Ammon's horn (tissue), 1 donor: ENCODE data around the gene PHPT1.
"Not testable (repeated sequence)": the region's sequence is repeated elsewhere in the genome, so short reads cannot be mapped to it uniquely, and the experiment has no call there.

ENCODE experiments used
- DNase-seq: peaks from one replicate; pipeline ENCODE4 v3.0.0-alpha.2; 2016; ENCODE audit warnings: low spot score

The PHPT1 gene

GRCh38 chr9:136837146-136837855 is 11.9 kb upstream of the PHPT1 start:
- DNase-seq: no peak

DNA sequence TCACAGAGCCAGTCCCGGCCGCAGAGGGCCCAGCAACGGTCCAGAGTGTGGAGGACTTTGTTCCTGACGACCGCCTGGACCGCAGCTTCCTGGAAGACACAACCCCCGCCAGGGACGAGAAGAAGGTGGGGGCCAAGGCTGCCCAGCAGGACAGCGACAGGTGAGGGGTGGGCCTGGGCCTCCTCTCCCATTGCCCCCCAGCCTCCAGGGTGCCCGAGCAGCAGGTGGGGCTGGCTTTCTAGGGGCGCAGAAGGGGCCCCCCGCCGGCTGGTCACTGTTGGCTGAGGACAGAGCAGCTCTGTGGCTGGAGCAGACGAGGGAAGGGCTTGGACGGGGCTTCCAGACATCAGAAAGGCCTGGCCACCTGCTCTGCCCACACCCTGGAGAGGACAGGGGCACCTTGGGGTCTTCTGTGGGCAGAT is 11.3 kb upstream of the PHPT1 start:
- DNase-seq: not testable (repeated sequence)

DNA sequence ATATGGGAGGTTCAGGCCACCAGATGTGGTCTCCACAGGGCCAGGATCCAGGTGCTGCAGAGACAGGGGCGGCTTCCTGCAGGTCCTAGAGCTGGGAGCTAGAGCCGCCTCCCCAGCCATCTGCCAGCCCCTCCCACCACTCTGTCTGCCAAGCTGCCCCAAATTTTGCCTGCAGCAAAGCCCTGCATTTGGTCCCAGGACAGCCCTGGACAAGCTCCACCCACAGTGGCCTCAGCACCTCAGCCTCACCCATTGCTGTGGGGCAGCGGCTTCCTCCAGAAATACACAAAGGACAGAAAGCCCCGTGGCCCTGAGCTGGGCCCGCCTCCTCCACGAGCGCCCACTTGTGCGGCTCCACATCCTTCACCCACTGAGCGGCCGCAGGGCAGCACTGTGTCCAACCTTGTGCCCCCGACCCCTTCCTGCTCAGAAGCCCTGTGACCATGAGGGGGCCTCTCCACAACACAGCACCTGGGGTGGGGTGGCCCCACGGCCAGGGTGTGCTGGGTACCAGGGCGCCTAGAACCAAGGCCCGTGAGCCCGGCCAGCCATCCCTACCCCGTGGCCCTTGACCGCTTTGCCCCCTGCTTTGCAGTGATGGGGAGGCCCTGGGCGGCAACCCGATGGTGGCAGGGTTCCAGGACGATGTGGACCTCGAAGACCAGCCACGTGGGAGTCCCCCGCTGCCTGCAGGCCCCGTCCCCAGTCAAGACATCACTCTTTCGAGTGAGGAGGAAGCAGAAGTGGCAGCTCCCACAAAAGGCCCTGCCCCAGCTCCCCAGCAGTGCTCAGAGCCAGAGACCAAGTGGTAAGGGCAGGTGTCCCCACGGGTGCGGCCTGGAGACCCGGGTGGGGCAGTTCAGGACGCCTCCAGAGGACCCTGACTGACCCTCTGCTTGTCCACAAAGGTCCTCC is 10.6 kb upstream of the PHPT1 start:
- no peak for DNase-seq

DNA sequence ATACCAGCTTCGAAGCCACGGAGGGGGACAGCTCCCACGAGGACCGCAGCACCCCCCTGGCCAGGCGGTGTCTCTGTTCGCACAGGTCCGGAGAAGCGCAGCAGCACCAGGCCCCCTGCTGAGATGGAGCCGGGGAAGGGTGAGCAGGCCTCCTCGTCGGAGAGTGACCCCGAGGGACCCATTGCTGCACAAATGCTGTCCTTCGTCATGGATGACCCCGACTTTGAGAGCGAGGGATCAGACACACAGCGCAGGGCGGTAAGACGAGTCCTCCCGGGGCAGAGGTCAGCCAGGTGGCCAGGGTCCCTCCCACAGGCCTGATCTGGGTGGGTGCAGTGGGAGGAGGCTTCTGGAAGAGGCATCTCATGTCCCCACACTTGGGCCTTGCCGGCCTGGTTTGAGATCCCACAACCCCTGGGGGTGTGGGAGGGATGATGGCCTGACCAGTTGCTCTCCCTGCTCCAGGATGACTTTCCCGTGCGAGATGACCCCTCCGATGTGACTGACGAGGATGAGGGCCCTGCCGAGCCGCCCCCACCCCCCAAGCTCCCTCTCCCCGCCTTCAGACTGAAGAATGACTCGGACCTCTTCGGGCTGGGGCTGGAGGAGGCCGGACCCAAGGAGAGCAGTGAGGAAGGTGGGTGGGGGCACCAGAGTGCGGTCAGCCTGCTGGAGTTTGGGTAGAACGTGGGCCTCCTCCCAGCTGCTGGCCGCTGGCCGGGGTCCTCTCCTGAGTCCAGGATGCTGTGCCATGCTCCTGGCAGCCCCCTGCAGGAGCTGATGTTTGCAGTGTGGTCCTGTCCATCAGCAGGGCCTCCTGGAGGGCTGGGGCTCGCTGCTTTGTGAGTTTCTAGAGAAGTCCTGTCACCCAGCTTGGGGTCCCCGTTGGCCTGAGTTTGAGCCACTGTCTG is 9.7 kb upstream of the PHPT1 start:
- DNase-seq: no peak

GRCh38 chr9:136840140-136840876 is 8.9 kb upstream of the PHPT1 start:
- no peak for DNase-seq

DNA sequence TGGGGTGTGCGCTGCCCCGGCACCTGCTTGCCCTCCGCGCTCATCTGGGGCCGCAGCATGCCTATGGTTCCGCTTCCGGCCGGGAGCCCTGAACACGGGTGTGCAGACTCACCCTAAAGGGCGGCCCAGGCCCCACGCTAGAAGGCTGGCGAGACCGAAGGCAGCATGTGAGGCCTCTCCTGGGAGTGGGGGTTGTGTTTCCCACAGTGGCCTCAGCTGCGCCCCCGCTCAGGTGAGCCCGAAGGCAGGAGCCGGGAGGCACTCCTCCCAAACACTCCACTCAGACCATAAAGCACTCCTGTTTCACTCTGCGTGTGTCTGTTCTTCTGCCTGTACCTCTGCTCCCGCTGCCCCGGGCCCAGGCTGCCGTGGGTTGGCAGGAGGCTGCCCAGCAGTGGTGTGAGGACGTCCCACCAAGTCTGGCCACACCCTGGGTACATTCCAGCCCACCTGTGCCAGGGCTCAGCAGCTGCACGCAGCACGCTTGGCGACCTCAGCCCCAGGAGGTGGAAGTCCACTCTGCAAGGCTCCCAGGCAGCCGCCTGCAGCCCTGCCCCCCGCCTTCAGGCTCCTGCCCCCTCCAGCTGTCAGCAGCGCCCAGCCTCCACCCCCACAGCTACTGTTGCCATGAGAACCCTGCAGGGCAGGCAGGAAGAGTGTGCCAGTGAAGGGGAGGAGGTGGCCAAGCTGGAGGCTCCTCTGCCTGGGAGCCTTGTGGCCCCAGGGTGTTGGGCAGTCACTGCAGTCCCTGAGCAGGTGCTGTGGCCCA is 8.1 kb upstream of the PHPT1 start:
- DNase-seq: peak; percentile 91

DNA sequence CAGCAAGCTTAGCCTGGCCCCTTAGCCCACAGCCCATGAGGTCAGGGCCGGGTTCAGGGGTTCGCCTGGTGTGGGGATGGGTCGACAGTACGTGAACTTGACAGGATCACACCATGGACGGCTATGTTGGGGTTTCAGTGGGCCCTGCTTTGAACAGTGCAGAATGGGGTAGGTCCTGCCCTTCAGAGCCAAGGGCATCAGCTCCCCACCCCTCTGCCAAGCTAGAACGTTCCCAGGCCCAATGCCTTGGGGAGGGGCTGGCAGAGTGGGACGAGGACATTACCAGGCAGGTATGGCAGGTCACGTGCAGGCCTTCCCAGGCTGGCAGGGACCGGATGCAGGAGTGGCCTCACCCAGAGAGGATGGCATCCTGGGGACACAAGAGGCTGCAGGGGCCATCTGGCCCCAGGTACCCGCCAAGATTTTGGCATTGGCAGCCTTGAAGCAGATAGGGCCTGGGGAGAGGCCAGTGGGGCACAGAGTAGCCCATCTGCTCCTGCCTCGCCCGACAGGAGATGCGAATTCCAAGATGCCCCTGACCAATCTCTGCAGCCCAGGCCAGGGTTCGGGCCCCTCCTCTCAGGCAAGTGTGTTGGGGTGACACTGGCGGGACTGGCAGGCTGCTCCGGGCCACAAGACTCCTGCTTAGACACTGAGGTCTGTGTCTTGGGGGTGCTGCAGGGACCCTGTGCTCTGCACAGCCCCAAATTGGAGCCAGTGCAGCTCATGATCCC is 7.4 kb upstream of the PHPT1 start:
- DNase-seq: not testable (repeated sequence)

DNA sequence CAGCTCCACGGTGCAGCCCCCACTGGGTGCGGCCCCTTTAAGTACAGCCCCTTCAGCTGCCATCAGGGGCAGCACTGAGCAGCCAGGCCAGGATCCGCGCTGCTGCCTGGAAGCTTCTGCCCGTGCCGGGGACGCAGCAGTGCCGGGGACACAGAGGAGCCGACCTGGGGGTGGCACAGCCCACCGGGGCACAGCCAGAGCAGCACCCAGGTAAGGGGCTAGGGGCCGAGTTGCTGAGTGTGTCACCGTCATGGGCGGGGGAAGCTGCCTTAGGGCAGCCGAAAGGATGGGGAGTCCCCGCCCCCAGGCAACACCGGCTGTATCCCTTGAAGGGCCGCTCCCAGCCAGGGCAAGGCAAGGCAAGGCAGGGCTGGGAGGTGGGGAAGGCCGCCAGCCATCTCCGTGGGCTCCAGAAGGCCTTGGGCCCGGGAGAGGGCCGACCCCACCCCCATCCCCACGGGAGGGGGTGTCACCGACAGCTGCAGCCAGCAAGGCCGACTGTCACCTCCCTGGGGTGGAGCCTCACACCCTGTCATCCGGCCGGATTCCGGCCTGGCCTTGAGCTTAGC is 6.7 kb upstream of the PHPT1 start, which contains the start of gene AJM1:
Gene AJM1 (plus strand): TSS at position 99 of the 569 bp plus-strand sequence. CDS start 1,937 bp downstream, outside the sequence.
- peak; percentile 90 for DNase-seq

GRCh38 chr9:136843159-136843800 is 5.9 kb upstream of the PHPT1 start:
- DNase-seq: not testable (repeated sequence)

- not testable (repeated sequence) for DNase-seq
These were observed 5.1 kb upstream of the PHPT1 start for GRCh38 chr9:136843801-136844740.

- DNase-seq: no peak
These were observed 4.3 kb upstream of the PHPT1 start for GRCh38 chr9:136844761-136845464.

DNA sequence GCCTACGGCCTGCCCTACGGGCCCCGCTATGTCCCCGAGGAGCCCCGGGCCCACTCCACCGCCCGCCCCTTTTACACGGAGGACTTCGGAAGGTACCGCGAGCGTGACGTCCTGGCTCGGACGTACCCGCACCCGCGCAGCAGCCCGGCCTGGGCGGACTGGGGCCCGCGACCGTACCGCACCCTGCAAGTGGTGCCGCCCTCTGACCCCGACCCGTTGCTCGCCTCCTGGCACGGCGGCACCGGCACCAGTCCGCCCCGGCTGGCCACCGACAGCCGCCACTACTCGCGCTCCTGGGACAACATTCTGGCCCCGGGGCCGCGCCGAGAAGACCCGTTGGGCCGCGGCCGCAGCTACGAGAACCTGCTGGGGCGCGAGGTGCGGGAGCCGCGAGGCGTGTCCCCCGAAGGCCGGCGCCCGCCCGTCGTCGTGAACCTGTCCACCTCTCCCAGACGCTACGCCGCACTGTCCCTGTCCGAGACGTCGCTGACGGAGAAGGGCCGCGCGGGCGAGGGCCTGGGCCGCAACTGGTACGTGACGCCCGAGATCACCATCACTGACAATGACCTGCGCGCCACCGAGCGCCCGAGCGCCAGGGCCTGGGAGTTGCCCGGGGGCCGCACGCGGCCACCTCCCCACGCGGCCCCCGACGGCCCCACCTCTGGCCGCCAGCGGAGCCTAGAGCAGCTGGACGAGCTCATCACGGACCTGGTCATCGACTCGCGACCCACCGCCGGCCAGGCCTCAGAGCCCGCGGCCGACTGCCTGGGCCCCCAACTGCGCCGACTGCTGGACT is 3.5 kb upstream of the PHPT1 start:
- DNase-seq: no peak

DNA sequence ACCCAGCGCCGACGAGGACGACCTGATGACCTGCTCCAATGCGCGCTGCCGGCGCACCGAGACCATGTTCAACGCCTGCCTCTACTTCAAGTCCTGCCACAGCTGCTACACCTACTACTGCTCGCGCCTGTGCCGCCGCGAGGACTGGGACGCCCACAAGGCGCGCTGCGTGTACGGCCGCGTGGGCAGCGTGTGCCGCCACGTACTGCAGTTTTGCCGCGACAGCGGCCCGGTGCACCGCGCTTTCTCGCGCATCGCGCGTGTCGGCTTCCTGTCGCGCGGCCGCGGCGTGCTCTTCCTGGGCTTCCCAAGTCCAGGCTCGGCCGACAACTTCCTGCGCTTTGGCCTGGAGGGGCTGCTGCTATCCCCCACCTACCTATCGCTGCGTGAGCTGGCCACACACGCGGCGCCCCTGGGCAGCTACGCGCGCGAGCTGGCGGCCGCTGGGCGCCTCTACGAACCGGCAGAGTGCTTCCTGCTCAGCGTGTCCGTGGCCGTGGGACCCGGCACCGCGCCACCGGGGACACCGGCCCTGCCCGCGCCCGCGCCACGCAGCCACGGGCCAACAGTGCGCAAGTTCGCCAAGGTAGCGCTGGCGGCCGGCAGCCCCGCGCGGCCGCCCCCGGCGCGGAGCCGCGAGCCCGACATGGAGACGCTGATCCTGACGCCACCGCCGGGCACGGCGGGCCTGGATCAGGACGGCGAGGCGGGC is 2.7 kb upstream of the PHPT1 start:
- no peak for DNase-seq

DNA sequence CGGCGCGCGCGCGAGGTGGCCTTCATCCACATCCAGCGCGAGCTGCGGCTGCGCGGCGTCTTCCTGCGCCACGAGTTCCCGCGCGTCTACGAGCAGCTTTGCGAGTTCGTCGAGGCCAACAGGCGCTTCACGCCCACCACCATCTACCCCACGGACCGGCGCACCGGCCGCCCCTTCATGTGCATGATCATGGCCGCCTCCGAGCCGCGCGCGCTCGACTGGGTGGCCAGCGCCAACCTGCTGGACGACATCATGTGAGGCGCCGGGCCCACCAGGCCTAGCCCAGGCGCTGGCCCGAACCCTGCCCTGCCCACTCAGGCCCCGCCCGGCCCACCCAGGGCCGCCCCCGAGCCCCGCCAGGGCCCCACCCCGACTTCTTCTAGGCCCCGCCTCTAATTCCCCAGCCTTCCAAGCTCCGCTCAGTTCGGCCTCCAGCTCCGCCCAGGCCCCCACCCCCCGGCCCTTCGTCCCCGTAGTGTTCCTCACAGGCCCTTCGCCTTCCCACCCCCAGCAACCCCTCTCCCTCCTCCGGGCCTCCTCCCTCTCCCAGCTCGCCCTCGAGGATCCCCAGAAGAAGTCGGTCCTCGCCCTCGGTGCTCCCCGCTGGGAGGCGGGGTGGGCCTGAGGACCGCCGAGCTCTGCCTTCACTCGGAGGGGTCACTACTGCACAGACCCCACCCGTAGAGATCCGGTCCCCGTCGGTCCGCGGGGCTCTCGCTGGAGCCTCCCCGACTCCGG is 2.0 kb upstream of the PHPT1 start:
- no peak for DNase-seq

DNA sequence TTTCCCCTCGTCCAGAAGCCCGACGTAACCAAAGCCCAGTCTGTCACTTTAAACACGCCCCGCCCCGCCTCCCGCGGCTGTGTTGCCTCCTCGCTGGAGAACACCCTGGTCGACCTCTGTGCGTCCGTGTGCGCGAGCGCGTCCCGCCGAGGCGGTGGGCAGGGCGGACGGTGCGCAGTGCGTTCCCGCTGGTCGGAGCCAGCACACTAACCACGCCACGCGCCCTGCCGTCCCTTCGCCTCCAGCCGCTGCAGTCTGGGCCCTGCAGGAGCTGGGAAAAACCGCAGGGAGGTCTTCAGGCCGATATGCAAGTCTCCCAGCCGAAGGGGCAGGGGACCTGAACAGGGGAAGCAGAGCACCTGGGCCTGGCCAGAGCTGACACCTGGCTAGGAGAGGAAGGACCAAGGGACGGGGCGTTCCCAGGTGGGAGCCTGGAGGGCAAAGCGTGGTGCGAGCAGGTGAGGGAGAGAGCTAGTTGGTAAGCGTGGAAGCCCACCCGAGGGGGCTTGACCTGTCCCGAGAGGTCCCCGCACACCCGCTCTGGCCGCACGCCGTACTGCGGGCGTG is 1.3 kb upstream of the PHPT1 start:
- no peak for DNase-seq
